Naive thymus-derived CD8-positive, alpha-beta T cell (primary cell): ENCODE data around the gene WDR1. TPM values are rescaled to one million over a fixed set of nuclear protein-coding genes. Genes with fewer than 3 reads are reported as not detected.
"Not testable (repeated sequence)": the region's sequence is repeated elsewhere in the genome, so short reads cannot be mapped to it uniquely, and the experiment has no call there.

Source experiments
- ATAC-seq, 2 donors: fragments of 150-1000 bp; cut with Tn5 transposase in 1 of 2; sonication (Bioruptor Pico), chemical (Tn5 transposase) in 1 of 2; 1 replicate in 1 of 2; 2 replicates in 1 of 2; pipeline ENCODE4 v1.10.0; 2021; ENCODE audit warnings: mild to moderate bottlenecking in 2 of 2, moderate library complexity in 2 of 2
- POLR2A ChIA-PET: fragments of 350-600 bp; sonication (Branson Sonifier 250); formaldehyde crosslinking; loops from one replicate; lab custom pipeline; 2021; ENCODE audit warnings: antibody characterized with exemption; lab: Charles Lee
- DNase-seq, 10 donors: peaks; one replicate each; pipeline versions ENCODE4 v3.0.0 to v3.0.0-alpha.2; 2020 to 2022
- H3K27ac Mint-ChIP-seq, 10 donors: one replicate each; pipeline ENCODE4 v1.8.0; 2020 to 2022; ENCODE audit warnings: mild to moderate bottlenecking in 10 of 10, mixed read lengths in 10 of 10, moderate library complexity in 4 of 10, inconsistent platforms in 1 of 10
- H3K27me3 Mint-ChIP-seq, 5 donors: one replicate each; pipeline ENCODE4 v1.8.0; 2021 to 2022; ENCODE audit warnings: mixed read lengths in 5 of 5
- H3K36me3 Mint-ChIP-seq, 3 donors: one replicate each; pipeline ENCODE4 v1.8.0; 2020 to 2022; ENCODE audit warnings: mixed read lengths in 3 of 3, mild to moderate bottlenecking in 2 of 3, inconsistent platforms in 1 of 3
- H3K4me1 Mint-ChIP-seq, 4 donors: one replicate each; pipeline ENCODE4 v1.8.0; 2021 to 2022; ENCODE audit warnings: mixed read lengths in 4 of 4
- H3K4me3 Mint-ChIP-seq, 10 donors: one replicate each; pipeline ENCODE4 v1.8.0; 2020 to 2022; ENCODE audit warnings: mild to moderate bottlenecking in 10 of 10, mixed read lengths in 10 of 10, moderate library complexity in 6 of 10, inconsistent platforms in 1 of 10
- H3K9me3 Mint-ChIP-seq, 9 donors: one replicate each; pipeline ENCODE4 v1.8.0; 2020 to 2022; ENCODE audit warnings: mixed read lengths in 9 of 9, mild to moderate bottlenecking in 3 of 9, inconsistent platforms in 1 of 9, moderate library complexity in 1 of 9
- polyA plus RNA-seq, 3 donors: library from polyadenylated mRNA; unstranded; fragments of 300-500 nt; fragmentation: Illumina TruSeq; gene quantifications; one replicate each; pipeline ENCODE4 v1.2.3, GENCODE V29; 2021
- total RNA-seq, 8 experiments: library from RNA in 2 of 8; stranded (reverse) in 2 of 8; gene quantifications; one replicate each; pipeline ENCODE4 v1.2.3 and lab custom pipeline; 2021 to 2026

Gene WDR1
- total and polyA plus RNA-seq, 5 experiments from 2014 or later, result 295 to 378 (median 304) TPM

DNA sequence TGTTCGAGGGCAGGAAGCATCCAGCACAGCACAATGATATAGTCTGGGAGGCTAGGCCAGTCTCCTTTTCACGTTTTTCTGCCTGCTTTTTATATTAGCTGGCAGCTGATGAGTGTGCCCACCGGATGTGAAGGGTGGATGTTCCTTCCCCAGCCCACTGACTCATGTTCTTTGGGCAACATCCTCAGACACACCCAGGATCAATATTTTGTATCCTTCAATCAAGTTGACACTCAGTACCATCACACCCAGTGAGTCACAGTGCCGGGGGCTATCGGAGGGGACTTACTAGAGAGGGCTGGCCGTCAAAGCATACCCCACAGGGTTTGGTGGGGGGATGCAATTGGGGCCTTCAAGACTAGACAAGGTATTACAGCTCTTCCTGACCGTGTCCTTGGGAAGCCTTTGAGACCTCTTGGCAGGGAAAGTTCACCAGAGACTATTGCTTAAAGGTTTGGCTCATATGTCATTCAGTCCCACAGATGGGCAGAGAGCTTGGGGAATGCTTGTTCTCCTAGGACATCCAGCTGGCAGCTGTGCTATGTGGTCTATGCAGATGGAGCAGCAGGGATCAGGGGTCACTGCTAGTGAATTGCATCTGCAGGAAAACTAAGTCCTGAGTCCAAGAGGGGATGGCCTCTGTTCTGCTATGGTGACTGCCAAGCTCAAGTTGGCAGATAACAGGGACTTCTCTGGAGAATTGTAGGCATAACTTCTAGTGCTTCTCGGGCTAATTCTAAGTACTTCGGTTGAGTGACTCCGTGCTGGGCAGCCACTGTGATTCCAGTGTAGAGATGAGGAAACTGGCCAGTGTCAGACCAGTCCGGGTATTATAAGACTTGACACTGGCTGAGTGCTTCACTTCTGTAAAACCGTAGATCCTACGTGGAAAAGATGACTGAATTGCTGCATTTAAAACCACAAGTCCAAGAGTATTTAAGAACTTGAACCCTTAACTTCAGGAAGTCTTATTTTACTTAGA, 12.9 kb upstream of the WDR1 start:
- H3K27me3 Mint-ChIP-seq, result peaks cover 0 to 2% (median 0%) of the 10 kb centered on the region in 5 donors
- H3K36me3 Mint-ChIP-seq, result no peaks in the 10 kb centered on the region
- H3K4me1 Mint-ChIP-seq, result peaks cover 10 to 20% (median 15%) of the 10 kb centered on the region in 4 donors
- H3K4me3 Mint-ChIP-seq, result no peak overlapping the region
- ATAC-seq (no peak), DNase-seq (no peak)
- no peaks in the 10 kb centered on the region for H3K9me3 Mint-ChIP-seq
- peak overlapping the region in 2 of 10 donors; percentile 32 to 77 for H3K27ac Mint-ChIP-seq
- POLR2A ChIA-PET, result interaction anchor here (3.4 kb wide), 1 partner anchor 12 kb away, joined by 24 read pairs; the partner anchor contains the start of gene WDR1

DNA sequence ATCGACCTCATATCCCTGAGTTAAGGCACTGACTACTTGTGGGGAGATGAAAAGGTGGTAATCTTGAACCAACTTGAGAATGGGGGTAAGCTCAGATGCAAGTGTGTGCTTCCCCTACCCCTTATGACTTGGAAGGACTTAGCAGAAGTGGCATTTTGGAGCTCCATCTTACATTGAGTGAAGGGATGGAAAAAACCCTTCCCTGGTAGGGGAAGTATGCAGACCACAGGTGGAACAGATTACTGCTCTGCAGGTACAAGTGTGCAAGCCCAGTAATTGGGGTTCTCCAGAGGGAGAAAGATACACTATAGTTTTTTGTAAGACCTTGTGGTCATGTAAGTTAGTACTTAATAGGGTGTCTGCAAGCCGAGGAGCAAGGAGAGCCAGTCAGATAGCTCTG, 12.2 kb upstream of the WDR1 start:
- no peaks in the 10 kb centered on the region for H3K9me3 Mint-ChIP-seq
- POLR2A ChIA-PET, result interaction anchor here (3.4 kb wide), 1 partner anchor 11 kb away, joined by 24 read pairs; the partner anchor contains the start of gene WDR1

DNA sequence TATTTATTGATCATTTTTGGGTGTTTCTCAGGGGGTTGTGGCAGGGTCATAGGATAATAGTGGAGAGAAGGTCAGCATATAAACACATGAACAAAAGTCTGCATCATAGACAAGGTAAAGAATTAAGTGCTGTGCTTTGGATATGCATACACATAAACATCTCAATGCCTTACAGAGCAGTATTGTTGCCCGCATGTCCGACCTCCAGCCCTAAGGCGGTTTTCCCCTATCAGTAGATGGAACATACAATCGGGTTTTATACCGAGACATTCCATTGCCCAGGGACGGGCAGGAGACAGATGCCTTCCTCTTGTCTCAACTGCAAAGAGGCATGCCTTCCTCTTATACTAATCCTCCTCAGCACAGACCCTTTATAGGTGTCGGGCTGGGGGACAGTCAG, 10.9 kb upstream of the WDR1 start:
- H3K27me3 Mint-ChIP-seq, H3K36me3 Mint-ChIP-seq, ATAC-seq, H3K4me3 Mint-ChIP-seq, H3K9me3 Mint-ChIP-seq, H3K27ac Mint-ChIP-seq, DNase-seq: not testable (repeated sequence)
- peaks cover 27 to 40% (median 32%) of the 10 kb centered on the region in 4 donors for H3K4me1 Mint-ChIP-seq
- POLR2A ChIA-PET, result interaction anchor here (3.4 kb wide), 1 partner anchor 10 kb away, joined by 24 read pairs; the partner anchor contains the start of gene WDR1

More for the DNA sequence above, 12.2 kb upstream of the WDR1 start:
- H3K36me3 Mint-ChIP-seq, result no peaks in the 10 kb centered on the region
- no peak overlapping the region for H3K27ac Mint-ChIP-seq
- peaks cover 0 to 2% (median 0%) of the 10 kb centered on the region in 5 donors for H3K27me3 Mint-ChIP-seq
- DNase-seq (no peak), ATAC-seq (no peak)
- peaks cover 17 to 27% (median 21%) of the 10 kb centered on the region in 4 donors for H3K4me1 Mint-ChIP-seq
- H3K4me3 Mint-ChIP-seq, result no peak overlapping the region

DNA sequence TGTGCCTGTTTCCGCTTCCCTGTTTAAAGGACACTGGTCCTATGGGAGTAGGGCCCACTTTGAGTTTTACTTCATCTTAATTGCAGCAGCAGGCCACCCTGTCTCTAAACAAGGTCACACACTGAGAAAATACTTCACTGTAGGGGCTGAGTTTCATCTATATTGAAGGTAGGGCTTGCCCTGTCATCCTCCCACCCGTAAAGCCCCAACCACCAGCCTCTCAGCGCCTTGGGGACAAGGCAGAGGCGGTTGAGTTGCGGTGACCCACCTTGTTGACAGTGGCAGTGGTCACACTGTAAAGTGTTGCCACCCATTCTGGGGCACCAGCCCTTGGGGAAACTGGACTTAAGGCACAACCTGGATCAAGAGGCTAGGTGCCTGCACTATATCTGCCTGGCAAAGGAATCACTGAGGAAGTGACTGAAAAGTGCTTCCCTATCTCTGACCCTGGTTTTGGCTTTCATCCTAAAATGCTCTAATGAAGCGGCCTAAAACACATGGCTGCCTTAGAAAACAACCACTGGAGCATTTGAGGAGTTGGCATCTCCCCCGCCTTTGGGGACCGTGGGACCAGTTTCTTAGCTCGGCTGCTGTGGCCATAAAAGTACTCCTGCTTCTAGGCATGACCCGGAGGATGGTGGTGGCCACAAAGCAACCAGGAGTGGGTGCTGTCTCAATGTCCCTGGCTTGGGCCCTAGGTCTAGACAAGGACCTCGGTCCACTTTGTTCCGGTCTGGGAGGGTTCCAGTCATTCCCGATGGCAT, 7.8 kb upstream of the WDR1 start:
- DNase-seq (no peak), ATAC-seq (peak in 1 of 2 donors; percentile 33)
- Mint-ChIP-seq H3K4me3 (peak overlapping the region; percentile 32 to 80 (median 57)), H3K27me3 (no peaks in the 10 kb centered on the region), H3K36me3 (no peaks in the 10 kb centered on the region), H3K27ac (peak overlapping the region; percentile 41 to 89 (median 74)), H3K9me3 (no peaks in the 10 kb centered on the region), H3K4me1 (peaks cover 34 to 67% (median 38%) of the 10 kb centered on the region in 4 donors)
- POLR2A ChIA-PET, result interaction anchor here (1.0 to 20.5 kb wide), 3 partner anchors 8 to 28 kb away, joined by 3 to 349 read pairs (median 3); no protein-coding TSS in a partner anchor

DNA sequence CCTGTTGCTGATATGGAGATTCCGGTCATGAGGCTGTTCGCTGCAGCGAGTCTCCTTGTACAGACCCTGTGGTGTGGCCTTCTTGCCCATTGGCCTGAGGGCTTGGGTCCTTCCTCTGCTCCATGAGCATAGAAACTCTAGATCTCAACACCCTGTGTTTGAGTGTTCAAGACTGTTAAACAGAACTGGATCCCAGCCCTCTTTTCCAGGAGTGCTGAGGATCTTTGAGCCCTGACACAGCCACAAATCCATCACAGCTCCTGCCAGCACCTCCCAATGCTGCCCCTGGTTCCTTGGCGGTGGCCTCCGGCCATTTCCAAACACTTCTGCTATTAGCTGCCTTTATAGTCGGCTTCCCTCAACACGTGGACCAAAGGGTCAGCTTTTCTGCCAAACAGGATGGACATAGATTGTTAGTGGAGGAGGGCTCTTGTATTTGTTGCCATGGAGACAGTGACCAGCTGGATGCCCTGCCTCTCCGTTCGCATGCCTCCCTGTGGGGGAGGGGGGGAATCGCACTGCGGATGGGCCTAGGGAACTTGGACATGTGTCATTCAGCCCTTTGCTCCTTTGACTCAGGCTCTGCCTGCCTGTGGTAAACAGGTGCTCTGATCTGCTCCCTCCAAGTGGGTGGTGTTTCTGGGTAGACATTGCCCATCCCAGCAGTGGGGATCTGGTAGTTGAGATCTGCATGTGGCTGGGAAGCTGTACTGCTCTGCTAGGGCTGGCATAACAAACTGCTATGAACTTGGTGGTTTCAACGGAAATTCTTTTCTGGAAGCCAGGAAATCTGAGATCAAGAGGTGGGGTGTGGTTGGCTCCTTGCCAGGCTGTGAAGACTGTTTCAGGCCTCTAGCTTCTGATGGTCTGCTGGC, 6.9 kb upstream of the WDR1 start:
- Mint-ChIP-seq H3K9me3 (no peaks in the 10 kb centered on the region), H3K36me3 (no peaks in the 10 kb centered on the region), H3K4me1 (peaks cover 41 to 73% (median 46%) of the 10 kb centered on the region in 4 donors), H3K4me3 (peak overlapping the region; percentile 41 to 80 (median 57)), H3K27ac (peak overlapping the region in 9 of 10 donors; percentile 66 to 89 (median 80)), H3K27me3 (no peaks in the 10 kb centered on the region)
- DNase-seq (peak in 7 of 10 donors; percentile 36 to 55 (median 44)), ATAC-seq (peak; percentile 67 to 82)
- POLR2A ChIA-PET, result interaction anchor here (0.6 to 20.5 kb wide), 6 partner anchors 9 to 355 kb away, joined by 3 to 349 read pairs (median 3); no protein-coding TSS in a partner anchor

DNA sequence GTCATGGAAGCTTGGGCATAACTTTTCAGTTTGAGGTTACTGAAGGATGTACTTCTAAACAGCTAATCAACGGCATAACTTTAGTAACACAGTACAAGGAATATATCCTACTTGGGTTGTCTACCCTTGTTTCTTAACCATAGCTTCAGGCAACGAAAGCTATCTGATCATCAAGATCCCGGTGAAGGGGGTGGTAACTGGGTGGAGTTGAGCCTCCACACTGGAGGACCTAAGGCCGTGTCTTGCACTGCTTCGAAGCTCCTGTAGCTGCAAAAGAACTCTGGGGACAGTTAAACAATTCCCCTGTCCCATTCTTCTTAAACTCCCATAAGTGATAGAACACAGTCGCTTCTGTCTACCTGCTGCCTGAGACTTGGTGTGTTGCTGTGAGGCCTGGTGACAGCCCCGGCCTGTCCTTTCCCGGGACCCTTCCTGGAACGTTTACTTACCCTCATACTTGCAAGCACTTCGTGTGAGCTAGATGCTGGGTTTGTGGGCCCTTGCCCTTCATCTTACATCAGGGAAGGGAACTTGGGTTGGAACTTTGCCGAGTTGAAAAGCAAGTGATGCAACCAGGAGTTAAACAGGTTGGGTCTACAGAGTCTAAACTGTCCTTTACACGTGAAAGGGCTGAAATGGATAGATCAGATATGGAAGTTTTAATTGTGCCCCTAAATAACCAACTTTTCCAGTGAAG, 5.8 kb upstream of the WDR1 start:
- no peak for ATAC-seq
- Mint-ChIP-seq H3K27ac (peak overlapping the region in 7 of 10 donors; percentile 8 to 88 (median 75)), H3K9me3 (no peaks in the 10 kb centered on the region), H3K4me3 (peak overlapping the region in 3 of 10 donors; percentile 38 to 54 (median 41)), H3K36me3 (no peaks in the 10 kb centered on the region), H3K27me3 (no peaks in the 10 kb centered on the region), H3K4me1 (peaks cover 49 to 83% (median 57%) of the 10 kb centered on the region in 4 donors)
- DNase-seq, result no peak
- POLR2A ChIA-PET, result interaction anchor here (1.1 to 20.5 kb wide), 3 partner anchors 9 to 334 kb away, joined by 3 to 349 read pairs (median 3); no protein-coding TSS in a partner anchor

DNA sequence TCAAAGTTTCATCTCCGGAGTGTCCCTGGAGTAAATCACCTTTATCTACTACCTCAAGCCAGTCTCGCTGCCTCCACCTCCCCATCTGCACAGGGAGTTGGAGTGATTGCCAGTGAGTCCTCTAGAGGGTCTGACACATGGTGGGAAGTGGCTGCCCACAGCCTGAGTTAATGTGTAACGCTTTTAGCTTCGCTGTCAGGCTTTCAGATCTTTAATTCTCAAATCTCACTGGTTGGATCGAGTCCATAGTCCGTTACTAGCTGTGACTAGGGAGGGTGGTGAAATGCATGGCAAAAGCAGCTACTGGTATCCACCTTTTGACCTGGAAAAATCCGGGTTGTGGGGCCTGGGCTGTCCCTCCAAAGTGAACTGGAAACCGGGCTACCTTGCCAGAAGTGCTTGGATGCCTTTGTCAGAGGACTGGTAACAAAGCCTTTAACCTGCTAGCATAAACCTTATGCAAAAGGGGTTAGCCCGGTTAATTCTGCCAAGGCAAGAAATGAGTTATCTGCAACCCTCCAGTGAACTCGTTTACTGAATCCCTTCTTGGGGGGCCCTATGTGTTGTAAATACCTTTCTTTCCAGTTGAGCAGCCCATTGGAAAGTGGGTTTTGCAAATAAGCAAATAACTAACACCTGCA, 5.1 kb upstream of the WDR1 start:
- no peak for ATAC-seq
- Mint-ChIP-seq H3K4me1 (peaks cover 54 to 85% (median 63%) of the 10 kb centered on the region in 4 donors), H3K27ac (peak overlapping the region in 5 of 10 donors; percentile 14 to 76 (median 57)), H3K4me3 (no peak overlapping the region), H3K9me3 (no peaks in the 10 kb centered on the region), H3K27me3 (no peaks in the 10 kb centered on the region), H3K36me3 (no peaks in the 10 kb centered on the region)
- POLR2A ChIA-PET, result interaction anchor here (1.4 to 20.5 kb wide), 2 partner anchors 25 to 335 kb away, joined by 3 to 349 read pairs; no protein-coding TSS in a partner anchor
- no peak for DNase-seq

DNA sequence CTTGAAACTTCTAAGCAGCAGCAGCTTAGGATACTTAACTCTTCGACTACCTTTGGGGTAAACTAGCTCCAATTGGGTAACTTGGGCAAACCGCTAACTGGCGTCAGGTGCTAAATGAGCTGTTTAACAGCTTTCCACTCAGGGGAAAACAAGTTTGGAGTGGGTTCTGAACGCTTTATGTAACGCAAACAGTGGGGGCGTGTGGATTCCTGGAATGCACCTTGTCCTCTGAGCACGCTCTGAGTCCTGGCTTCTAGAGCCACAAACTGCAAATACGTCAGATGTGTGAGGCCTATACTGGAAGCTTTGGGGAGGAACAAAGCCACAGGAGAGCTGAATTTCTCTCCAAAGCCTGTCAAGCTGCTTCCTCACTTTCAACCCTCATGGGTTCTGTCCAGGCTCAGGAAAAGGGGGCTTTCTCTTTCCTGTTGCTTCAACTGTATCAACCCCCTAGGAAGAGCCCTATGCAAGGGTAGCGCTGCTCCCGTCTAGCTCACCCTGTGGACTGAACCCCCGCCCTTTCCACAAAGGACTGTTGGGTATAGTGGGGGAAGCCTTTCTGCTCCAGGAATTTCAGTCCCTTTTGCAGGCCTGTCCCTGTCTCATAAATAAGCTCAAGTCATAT, 4.5 kb upstream of the WDR1 start:
- Mint-ChIP-seq H3K4me1 (peaks cover 53 to 85% (median 63%) of the 10 kb centered on the region in 4 donors), H3K27ac (peak overlapping the region in 8 of 10 donors; percentile 8 to 86 (median 52)), H3K27me3 (no peaks in the 10 kb centered on the region), H3K4me3 (peak overlapping the region in 2 of 10 donors; percentile 18 to 41), H3K36me3 (no peaks in the 10 kb centered on the region), H3K9me3 (no peaks in the 10 kb centered on the region)
- DNase-seq (no peak), ATAC-seq (no peak)
- POLR2A ChIA-PET, result interaction anchor here (1.4 to 20.5 kb wide), 2 partner anchors 25 to 335 kb away, joined by 3 to 349 read pairs; no protein-coding TSS in a partner anchor

DNA sequence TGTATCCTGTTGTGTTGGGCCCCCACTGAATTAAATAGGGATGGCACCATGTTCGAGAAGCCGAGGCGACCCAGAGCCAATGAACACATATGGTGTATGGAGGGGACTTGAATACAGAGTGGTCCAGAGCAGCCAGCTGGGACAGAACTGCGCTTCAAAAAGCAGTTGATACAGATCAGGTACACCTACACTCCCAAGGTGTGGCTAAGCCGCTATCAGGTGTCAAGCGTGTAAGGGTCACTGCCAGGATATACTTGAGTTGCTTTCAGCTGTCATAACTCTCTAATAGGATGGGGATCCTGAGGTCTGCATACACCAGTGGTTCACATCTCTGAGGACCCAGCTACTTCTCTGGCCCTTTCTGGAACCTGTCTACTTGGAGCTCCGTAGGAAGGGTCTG, 3.2 kb upstream of the WDR1 start:
- DNase-seq (no peak), ATAC-seq (no peak)
- Mint-ChIP-seq H3K9me3 (no peaks in the 10 kb centered on the region), H3K4me1 (peaks cover 55 to 83% (median 65%) of the 10 kb centered on the region in 4 donors), H3K27me3 (no peaks in the 10 kb centered on the region), H3K4me3 (no peak overlapping the region), H3K27ac (peak overlapping the region in 8 of 10 donors; percentile 7 to 100 (median 82)), H3K36me3 (peaks cover 0 to 12% (median 8%) of the 10 kb centered on the region in 3 donors)
- POLR2A ChIA-PET, result interaction anchor here (4.0 to 20.5 kb wide), 2 partner anchors 23 to 39 kb away, joined by 51 to 349 read pairs; no protein-coding TSS in a partner anchor

DNA sequence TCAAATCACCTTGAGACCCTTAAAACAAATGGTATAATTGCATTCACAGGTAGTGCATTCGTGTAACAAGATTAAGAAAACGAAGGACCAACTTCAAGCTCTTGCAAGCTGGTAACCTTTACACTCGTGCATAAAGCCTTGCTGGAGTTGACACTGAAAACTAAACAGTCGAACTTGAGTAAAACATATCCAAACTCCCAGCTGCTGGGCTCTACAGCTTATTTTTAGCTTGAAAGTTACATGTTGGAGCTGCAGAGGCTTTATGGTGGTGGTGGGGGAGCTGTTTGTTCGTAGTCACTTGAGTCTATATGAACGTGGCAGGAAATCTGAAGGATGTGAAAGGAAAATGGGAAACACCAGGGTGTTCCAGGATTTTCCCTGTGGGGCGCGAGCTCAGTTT, 2.7 kb upstream of the WDR1 start:
- H3K27me3 Mint-ChIP-seq, result no peaks in the 10 kb centered on the region
- ATAC-seq (no peak), DNase-seq (no peak)
- H3K27ac Mint-ChIP-seq, result peak overlapping the region; percentile 31 to 100 (median 99)
- H3K9me3 Mint-ChIP-seq, result no peaks in the 10 kb centered on the region
- peak overlapping the region in 5 of 10 donors; percentile 89 to 95 (median 93) for H3K4me3 Mint-ChIP-seq
- POLR2A ChIA-PET, result interaction anchor here (1.4 to 20.5 kb wide), 6 partner anchors 10 to 338 kb away, joined by 4 to 349 read pairs (median 24); partner anchors contain the start of gene ZNF518B
- H3K4me1 Mint-ChIP-seq, result peaks cover 53 to 83% (median 65%) of the 10 kb centered on the region in 4 donors
- H3K36me3 Mint-ChIP-seq, result peaks cover 0 to 17% (median 8%) of the 10 kb centered on the region in 3 donors
